HG03354 (cell line): ENCODE measurements around the gene PARP14.
"Not testable (repeated sequence)": the region's sequence is repeated elsewhere in the genome, so short reads cannot be mapped to it uniquely, and the experiment has no call there.

ENCODE experiments used
- ATAC-seq: cut with Tn5 transposase; IDR thresholded peaks from one replicate; pipeline ENCODE4 v1.9.1; 2021; ENCODE audit warnings: mild to moderate bottlenecking; ENCODE audit not compliant: unreplicated experiment, poor library complexity, severe bottlenecking

PARP14 gene

DNA sequence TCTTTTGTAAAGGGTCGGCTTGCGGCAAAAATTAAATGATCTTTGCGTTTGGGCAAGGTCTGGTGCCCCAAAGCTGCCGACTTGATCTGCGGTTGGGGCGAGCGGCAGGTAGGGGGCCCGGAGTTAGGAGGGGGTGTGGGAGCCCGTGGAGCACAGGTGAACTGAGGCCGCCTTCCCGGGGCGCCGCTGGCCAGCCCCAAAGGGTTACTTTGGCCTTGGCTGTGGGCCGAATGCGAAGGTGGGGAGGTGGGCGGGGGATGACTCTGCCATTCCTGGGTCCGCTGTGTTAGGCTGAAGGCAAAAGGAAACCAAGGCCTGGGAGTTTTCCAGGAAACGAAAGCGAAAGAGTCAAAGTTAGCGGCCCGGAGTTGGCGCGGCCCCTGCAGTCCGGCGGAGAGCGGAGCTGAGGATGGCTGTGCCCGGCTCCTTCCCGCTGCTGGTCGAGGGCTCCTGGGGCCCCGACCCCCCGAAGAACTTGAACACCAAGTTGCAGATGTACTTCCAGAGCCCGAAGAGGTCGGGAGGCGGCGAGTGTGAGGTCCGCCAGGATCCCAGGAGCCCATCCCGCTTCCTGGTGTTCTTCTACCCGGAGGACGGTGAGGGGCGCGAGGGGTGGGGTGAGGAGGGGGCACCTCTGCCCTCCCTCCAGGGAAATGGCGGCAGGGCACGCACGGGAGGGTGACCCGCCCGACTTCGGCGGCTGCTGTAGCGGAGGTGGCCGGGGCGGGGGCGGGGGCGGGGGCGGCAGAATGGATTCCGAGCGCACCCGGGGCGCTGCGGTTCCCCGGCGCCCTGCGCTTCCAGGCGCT is at the start of gene PARP14:
Gene PARP14 (plus strand): TSS at position 365 of the 809 bp plus-strand sequence. CDS start 45 bp downstream, at position 410.
- ATAC-seq, result peak; percentile 53

DNA sequence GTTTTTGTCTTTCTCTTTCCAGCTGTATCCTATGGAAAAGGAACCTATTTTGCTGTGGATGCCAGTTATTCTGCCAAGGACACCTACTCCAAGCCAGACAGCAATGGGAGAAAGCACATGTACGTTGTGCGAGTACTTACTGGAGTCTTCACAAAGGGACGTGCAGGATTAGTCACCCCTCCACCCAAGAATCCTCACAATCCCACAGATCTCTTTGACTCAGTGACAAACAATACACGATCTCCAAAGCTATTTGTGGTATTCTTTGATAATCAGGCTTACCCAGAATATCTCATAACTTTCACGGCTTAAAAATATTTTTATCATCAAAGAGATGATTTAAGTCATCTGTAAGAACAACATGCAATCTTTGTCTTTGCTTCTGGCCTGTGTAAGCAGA is 44.9 kb upstream of the PARP14 start:
- ATAC-seq, result no peak

DNA sequence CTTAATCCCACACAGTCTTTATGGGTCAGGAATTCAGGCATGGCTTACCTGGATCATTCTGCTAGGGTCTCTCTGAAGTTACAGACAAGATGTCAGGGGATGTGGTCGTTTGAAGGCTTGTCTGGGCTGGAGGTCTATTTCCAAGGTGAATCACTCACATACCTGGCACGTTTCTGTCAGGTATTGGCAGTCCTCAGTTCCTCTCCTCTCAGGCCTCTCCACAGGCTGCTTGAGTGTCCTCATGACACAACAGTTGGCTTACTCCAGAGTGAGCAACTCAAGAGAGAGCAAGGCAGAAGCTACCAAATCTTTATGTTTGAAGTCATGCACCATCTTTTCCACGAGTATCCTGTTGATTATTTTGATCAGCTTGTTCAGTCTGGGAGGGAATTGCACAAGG is 43.9 kb upstream of the PARP14 start:
- no peak for ATAC-seq

- no peak for ATAC-seq
Observed at GRCh38 chr3:122640437-122640999, 40.1 kb upstream of the PARP14 start.

GRCh38 chr3:122642935-122643334 is 37.7 kb upstream of the PARP14 start:
- peak; percentile 88 for ATAC-seq

- no peak for ATAC-seq
Observed at GRCh38 chr3:122646146-122646988, 34.3 kb upstream of the PARP14 start.

DNA sequence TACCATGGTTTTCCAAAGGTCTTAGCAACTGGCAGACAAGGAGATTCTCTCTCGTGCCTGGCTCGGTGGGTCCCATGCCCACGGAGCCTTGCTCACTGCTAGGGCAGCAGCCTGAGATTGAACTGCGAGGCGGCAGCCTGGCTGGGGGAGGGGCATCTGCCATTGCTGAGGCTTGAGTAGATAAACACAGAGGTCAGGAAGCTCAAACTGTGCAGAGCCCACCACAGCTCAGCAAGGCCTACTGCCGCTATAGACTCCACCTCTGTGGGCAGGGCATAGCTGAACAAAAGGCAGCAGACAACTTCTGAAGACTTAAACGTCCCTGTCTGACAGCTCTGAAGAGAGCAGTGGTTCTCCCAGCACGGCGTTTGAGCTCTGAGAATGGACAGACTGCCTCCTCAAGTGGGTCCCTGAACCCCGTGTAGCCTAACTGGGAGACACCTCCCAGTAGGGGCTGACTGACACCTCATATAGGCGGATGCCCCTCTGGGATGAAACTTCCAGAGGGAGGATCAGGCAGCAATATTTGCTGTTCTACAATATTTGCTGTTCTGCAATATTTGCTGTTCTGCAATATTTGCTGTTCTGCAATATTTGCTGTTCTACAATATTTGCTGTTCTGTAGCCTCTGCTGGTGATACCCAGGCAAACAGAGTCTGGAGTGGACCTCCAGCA is 29.3 kb upstream of the PARP14 start:
- ATAC-seq, result not testable (repeated sequence)

DNA sequence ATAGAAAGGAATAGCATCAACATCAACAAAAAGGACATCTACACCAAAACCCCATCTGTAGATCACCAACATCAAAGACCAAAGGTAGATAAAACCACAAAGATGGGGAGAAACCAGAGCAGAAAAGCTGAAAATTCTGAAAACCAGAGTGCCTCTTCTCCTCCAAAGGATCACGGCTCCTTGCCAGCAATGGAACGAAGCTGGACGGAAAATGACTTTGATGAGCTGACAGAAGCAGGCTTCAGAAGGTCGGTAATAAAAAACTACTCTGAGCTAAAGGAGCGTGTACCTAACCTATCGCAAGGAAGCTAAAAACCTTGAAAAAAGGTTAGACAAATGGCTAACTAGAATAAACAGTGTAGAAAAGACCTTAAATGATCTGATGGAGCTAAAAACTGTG is 28.7 kb upstream of the PARP14 start:
- not testable (repeated sequence) for ATAC-seq

DNA sequence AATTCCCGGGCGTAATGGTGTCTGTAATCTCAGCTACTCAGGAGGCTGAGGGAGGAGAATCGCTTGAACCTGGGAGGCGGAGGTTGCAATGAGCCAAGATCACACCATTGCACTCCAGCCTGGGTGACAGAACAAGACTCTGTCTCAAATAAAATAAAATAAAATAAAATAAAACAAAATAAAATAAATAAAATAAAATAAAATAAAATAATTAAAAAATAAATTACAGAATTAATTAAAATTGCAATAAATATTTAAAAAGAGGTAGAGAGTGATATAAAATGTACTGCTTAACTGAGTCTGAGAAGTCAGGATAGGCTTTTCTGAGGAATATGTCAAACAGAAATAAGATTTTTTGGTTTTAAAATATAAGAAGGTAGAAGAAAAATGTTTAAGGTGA is 22.3 kb upstream of the PARP14 start:
- ATAC-seq, result not testable (repeated sequence)

DNA sequence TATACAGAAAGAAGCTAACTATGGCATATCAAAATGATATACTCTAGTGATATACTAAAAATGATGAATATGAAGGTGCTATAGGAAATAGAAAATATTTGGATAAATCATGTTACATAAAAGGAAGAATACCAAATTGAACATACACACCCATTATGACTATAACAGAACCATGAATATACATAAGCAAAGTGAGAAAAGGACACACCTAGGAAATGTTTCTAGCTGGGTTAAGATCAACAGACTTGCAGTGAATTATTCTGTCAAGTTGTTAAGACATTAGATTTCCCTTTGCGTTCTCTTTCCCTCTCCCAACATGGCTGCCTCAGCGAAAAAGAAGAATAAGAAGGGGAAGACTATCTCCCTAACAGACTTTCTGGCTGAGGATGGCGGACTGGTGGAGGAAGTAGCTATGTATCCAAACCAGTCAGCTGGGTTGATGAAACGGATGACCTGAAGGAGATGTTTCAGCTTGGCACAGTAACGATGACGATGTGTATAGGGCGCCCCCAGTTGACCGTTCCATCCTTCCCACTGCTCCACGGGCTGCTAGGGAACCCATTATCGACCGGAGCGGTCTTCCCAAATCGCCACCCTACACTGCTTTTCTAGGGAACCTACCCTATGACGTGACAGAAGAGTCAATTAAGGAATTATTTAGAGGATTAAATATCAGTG is 20.2 kb upstream of the PARP14 start:
- ATAC-seq, result no peak

DNA sequence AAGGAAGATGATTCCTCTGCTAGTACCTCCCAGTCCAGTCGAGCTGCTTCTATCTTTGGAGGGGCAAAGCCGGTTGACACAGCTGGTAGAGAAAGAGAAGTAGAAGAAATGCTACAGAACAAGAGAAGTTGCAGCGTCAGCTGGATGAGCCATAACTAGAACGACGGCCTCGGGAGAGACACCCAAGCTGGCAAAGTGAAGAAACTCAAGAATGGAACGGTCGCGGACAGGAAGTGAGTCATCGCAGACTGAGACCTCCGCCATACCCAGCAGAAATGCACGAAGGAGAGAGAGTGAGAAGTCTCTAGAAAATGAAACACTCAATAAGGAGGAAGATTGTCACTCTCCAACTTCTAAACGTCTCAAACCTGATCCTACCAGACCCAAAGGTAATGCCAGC is 19.0 kb upstream of the PARP14 start:
- no peak for ATAC-seq

DNA sequence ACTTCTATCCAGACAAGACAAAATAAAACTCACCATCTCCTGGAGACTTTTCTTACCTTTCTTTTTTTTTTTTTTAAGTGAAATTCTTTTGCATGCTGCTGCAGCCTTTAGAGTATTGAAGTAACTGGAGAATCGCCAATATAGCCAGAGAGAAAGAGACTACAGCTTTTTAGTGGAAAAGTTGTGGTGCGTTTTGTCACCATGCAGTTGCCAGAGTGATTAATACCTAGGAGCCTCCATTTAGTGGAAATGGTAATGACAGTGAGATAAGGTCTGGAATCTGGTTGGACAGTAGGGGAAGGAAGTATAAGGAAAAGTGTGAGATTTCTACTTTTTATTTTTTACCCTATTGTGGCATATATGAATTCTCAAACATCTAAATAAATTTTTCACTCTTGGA is 18.1 kb upstream of the PARP14 start:
- no peak for ATAC-seq

- no peak for ATAC-seq
Observed at GRCh38 chr3:122665226-122665786, 15.3 kb upstream of the PARP14 start.

- ATAC-seq, result no peak
Observed at GRCh38 chr3:122665881-122666280, 14.8 kb upstream of the PARP14 start.

- peak; percentile 86 for ATAC-seq
Observed at GRCh38 chr3:122668930-122669730, 11.5 kb upstream of the PARP14 start.

- ATAC-seq, result no peak
Observed at GRCh38 chr3:122671553-122671952, 9.1 kb upstream of the PARP14 start.

GRCh38 chr3:122674339-122674738 is 6.3 kb upstream of the PARP14 start:
- ATAC-seq, result no peak

GRCh38 chr3:122676759-122677158 is 3.9 kb upstream of the PARP14 start:
- no peak for ATAC-seq
